Glutamatergic neuron (in vitro differentiated cells): ENCODE measurements around the gene C17orf100. TPM values are rescaled to one million over a fixed set of nuclear protein-coding genes. Genes with fewer than 3 reads are reported as not detected.

Experiments
- DNase-seq: peaks from one replicate; pipeline ENCODE4 v3.0.0; 2022
- H3K27ac Mint-ChIP-seq: one replicate; pipeline ENCODE4 v1.8.0; 2020; ENCODE audit warnings: mild to moderate bottlenecking, mixed read lengths, inconsistent platforms; ENCODE audit not compliant: unreplicated experiment
- H3K27me3 Mint-ChIP-seq: one replicate; pipeline ENCODE4 v1.8.0; 2020; ENCODE audit warnings: mild to moderate bottlenecking, moderate library complexity, mixed read lengths, inconsistent platforms; ENCODE audit not compliant: unreplicated experiment
- H3K36me3 Mint-ChIP-seq: one replicate; pipeline ENCODE4 v1.8.0; 2020; ENCODE audit warnings: mild to moderate bottlenecking, mixed read lengths, inconsistent platforms; ENCODE audit not compliant: unreplicated experiment
- H3K4me1 Mint-ChIP-seq: one replicate; pipeline ENCODE4 v1.8.0; 2020; ENCODE audit warnings: mild to moderate bottlenecking, low read depth, mixed read lengths, inconsistent platforms; ENCODE audit not compliant: unreplicated experiment
- H3K4me3 Mint-ChIP-seq: one replicate; pipeline ENCODE4 v1.8.0; 2020; ENCODE audit warnings: mild to moderate bottlenecking, mixed read lengths, inconsistent platforms; ENCODE audit not compliant: unreplicated experiment
- H3K9me3 Mint-ChIP-seq: one replicate; pipeline ENCODE4 v1.8.0; 2020; ENCODE audit warnings: mild to moderate bottlenecking, moderate library complexity, mixed read lengths, inconsistent platforms; ENCODE audit not compliant: unreplicated experiment
- CTCF ChIP-seq: fragments of 200-600 bp; sonication (generic); IDR thresholded peaks from one replicate; pipeline ENCODE4 v1.5.0; 2021; ENCODE audit not compliant: partially characterized antibody, unreplicated experiment
- total RNA-seq: library from RNA; stranded (reverse); fragmentation: NEBNext Ultra II Directional; extraction: Animal tissue kit (Norgen Biotek cat#: 25700); gene quantifications from one replicate; pipeline ENCODE4 v1.2.1, GENCODE V29; 2021; ENCODE audit not compliant: unreplicated experiment

Gene C17orf100
- total RNA-seq, 1 donor from 2014 or later, result 4.6 TPM

GRCh38 chr17:6681176-6681575, 29.6 kb downstream of the C17orf100 start:
- no peak overlapping the region for H3K27ac Mint-ChIP-seq
- H3K4me1 Mint-ChIP-seq, result no peaks in the 10 kb centered on the region
- H3K36me3 Mint-ChIP-seq, result no peaks in the 10 kb centered on the region
- peaks cover 3% of the 10 kb centered on the region for H3K9me3 Mint-ChIP-seq
- no peak overlapping the region for H3K4me3 Mint-ChIP-seq
- H3K27me3 Mint-ChIP-seq, result peaks cover 4% of the 10 kb centered on the region
- DNase-seq, result no peak
- no peak for TF ChIP-seq CTCF

- TF ChIP-seq CTCF, result no peak
- Mint-ChIP-seq H3K27me3 (peaks cover 4% of the 10 kb centered on the region), H3K4me3 (no peak overlapping the region), H3K9me3 (peaks cover 3% of the 10 kb centered on the region), H3K27ac (no peak overlapping the region), H3K36me3 (no peaks in the 10 kb centered on the region), H3K4me1 (no peaks in the 10 kb centered on the region)
- DNase-seq, result no peak
These were observed 30.1 kb downstream of the C17orf100 start for GRCh38 chr17:6681671-6682070.

- Mint-ChIP-seq H3K4me3 (no peak overlapping the region), H3K27me3 (peaks cover 6% of the 10 kb centered on the region)
- no peak for DNase-seq
These were observed 30.8 kb downstream of the C17orf100 start for GRCh38 chr17:6682339-6682738.

GRCh38 chr17:6683081-6683684, 31.6 kb downstream of the C17orf100 start:
- no peak overlapping the region for H3K4me3 Mint-ChIP-seq
- DNase-seq, result no peak
- TF ChIP-seq CTCF, result no peak
- peaks cover 6% of the 10 kb centered on the region for H3K27me3 Mint-ChIP-seq
- H3K36me3 Mint-ChIP-seq, result no peaks in the 10 kb centered on the region
- H3K27ac Mint-ChIP-seq, result no peak overlapping the region
- no peaks in the 10 kb centered on the region for H3K4me1 Mint-ChIP-seq
- H3K9me3 Mint-ChIP-seq, result peaks cover 3% of the 10 kb centered on the region

More at GRCh38 chr17:6682339-6682738, 30.8 kb downstream of the C17orf100 start:
- peaks cover 3% of the 10 kb centered on the region for H3K9me3 Mint-ChIP-seq
- no peak overlapping the region for H3K27ac Mint-ChIP-seq
- TF ChIP-seq CTCF, result no peak
- no peaks in the 10 kb centered on the region for H3K4me1 Mint-ChIP-seq
- no peaks in the 10 kb centered on the region for H3K36me3 Mint-ChIP-seq

- H3K27me3 Mint-ChIP-seq, result peaks cover 6% of the 10 kb centered on the region
- H3K27ac Mint-ChIP-seq, result no peak overlapping the region
- H3K36me3 Mint-ChIP-seq, result no peaks in the 10 kb centered on the region
- DNase-seq, result no peak
- H3K4me3 Mint-ChIP-seq, result no peak overlapping the region
- peaks cover 3% of the 10 kb centered on the region for H3K9me3 Mint-ChIP-seq
- TF ChIP-seq CTCF, result no peak
- no peaks in the 10 kb centered on the region for H3K4me1 Mint-ChIP-seq
These were observed 32.3 kb downstream of the C17orf100 start for GRCh38 chr17:6683730-6684459.
